ENCODE data around the gene PRKCA. TPM values are rescaled to one million over a fixed set of nuclear protein-coding genes. Genes with fewer than 3 reads are reported as not detected.

PRKCA gene
- total RNA-seq, 1 donor from 2014 or later: 15.5 TPM

DNA sequence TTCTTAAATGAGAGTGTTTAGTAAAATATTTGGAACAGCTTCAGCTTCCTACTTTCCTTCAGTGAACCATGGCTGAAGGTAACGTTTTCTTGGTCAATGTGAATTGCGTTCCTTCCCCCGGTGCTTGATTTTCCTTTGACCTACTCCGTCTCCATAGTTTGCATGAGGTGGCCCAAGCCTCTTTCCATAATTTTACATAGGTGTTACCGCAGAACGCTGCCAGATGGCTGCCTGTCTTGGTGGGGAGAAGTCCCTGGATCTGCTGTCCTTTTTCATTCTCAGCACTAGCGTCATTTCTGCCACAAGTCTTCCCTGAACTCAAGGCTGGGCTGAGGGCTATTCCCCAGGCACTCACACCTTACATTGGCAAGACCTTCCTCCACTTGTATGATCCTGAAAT lies 178.4 kb downstream of the PRKCA start:
- TF ChIP-seq POLR2A (IDR thresholded peaks at IDR 0.05) (no peak), CTCF (IDR thresholded peaks at IDR 0.05) (no peak), POLR2AphosphoS5 (IDR thresholded peaks at IDR 0.05; ENCODE audit: insufficient read depth in 1 of 2, low read depth in 1 of 2) (no peak)
- Histone ChIP-seq H3K27me3 (no peaks in the 10 kb centered on the region), H3K4me3 (no peak overlapping the region), H3K27ac (no peak overlapping the region), H3K9me3 (no peaks in the 10 kb centered on the region), H3K36me3 (no peaks in the 10 kb centered on the region), H3K4me1 (no peaks in the 10 kb centered on the region)
- intact Hi-C loops (cut with DNase I): no loop called here
- DNase-seq (ENCODE audit: extremely low spot score in 2 of 2): no peak

- no peaks in the 10 kb centered on the region for H3K4me1 ChIP-seq
- H3K4me3 ChIP-seq: no peak overlapping the region
- no peak overlapping the region for H3K27ac ChIP-seq
- no peaks in the 10 kb centered on the region for H3K9me3 ChIP-seq
- TF ChIP-seq POLR2AphosphoS5 (IDR thresholded peaks at IDR 0.05; ENCODE audit: insufficient read depth in 1 of 2, low read depth in 1 of 2) (no peak), CTCF (IDR thresholded peaks at IDR 0.05) (no peak), POLR2A (IDR thresholded peaks at IDR 0.05) (no peak)
- intact Hi-C loops (cut with DNase I): no loop called here
- no peaks in the 10 kb centered on the region for H3K27me3 ChIP-seq
- DNase-seq (ENCODE audit: extremely low spot score in 2 of 2): no peak
- no peaks in the 10 kb centered on the region for H3K36me3 ChIP-seq
Measured at GRCh38 chr17:66481271-66481670, 178.9 kb downstream of the PRKCA start.

DNA sequence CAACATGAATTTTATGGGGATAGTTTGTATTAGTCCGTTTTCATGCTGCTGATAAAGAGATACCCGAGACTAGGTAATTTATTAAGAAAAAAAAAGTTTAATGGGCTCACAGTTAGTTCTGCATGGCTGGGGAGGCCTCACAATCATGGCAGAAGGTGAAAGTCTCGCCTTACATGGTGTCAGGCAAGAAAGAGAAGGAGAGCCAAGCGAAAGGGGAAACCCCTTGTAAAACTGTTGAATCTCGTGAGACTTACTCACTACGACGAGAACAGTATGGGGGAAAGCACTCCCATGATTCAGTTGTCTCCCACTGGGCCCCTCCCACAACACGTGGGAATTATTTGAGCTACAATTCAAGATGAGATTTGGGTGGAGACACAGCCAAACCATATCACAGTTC lies 181.5 kb downstream of the PRKCA start:
- Histone ChIP-seq H3K4me3 (no peak overlapping the region), H3K27ac (no peak overlapping the region), H3K27me3 (no peaks in the 10 kb centered on the region), H3K4me1 (no peaks in the 10 kb centered on the region), H3K9me3 (no peaks in the 10 kb centered on the region), H3K36me3 (no peaks in the 10 kb centered on the region)
- no peak for DNase-seq (ENCODE audit: extremely low spot score in 2 of 2)
- intact Hi-C loops (cut with DNase I): no loop called here
- TF ChIP-seq POLR2AphosphoS5 (IDR thresholded peaks at IDR 0.05; ENCODE audit: insufficient read depth in 1 of 2, low read depth in 1 of 2): no peak
- no peak for TF ChIP-seq CTCF (IDR thresholded peaks at IDR 0.05)
- TF ChIP-seq POLR2A (IDR thresholded peaks at IDR 0.05): no peak

DNA sequence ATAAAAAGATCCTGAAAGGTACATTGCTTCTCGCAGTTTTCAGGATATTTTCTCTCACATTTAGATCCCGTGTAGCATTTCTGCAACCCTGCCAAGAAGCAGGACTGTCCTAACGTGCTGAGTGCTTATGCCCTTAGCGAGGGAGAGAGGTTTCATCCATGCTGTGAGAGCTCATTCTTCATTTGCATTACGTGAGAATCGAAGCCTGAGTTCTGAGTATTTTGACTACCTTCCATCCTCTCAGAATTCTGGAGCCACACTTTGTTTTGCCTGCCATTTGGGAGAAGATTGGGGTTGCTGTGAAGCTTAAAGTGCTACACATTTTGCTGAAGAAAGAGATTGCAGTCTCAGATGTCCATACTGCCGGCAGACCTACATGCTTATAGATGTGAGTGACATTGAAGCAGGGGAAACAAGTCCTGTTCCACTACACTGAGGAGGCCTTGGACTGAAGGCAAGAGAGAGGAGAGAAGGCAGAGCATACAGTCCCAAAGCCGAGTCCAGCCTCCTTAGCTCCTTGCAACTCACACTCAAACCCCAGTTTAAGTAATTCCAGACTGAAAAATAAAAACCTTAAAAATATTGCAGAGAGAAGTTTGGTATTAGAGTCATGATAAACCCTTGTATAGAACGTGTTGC lies 183.0 kb downstream of the PRKCA start:
- intact Hi-C loops (cut with DNase I): no loop called here
- DNase-seq (ENCODE audit: extremely low spot score in 2 of 2): no peak
- Histone ChIP-seq H3K9me3 (no peaks in the 10 kb centered on the region), H3K4me3 (no peak overlapping the region), H3K4me1 (no peaks in the 10 kb centered on the region), H3K27ac (no peak overlapping the region), H3K27me3 (no peaks in the 10 kb centered on the region), H3K36me3 (no peaks in the 10 kb centered on the region)
- TF ChIP-seq CTCF (IDR thresholded peaks at IDR 0.05): no peak
- no peak for TF ChIP-seq POLR2AphosphoS5 (IDR thresholded peaks at IDR 0.05; ENCODE audit: insufficient read depth in 1 of 2, low read depth in 1 of 2)
- no peak for TF ChIP-seq POLR2A (IDR thresholded peaks at IDR 0.05)

DNA sequence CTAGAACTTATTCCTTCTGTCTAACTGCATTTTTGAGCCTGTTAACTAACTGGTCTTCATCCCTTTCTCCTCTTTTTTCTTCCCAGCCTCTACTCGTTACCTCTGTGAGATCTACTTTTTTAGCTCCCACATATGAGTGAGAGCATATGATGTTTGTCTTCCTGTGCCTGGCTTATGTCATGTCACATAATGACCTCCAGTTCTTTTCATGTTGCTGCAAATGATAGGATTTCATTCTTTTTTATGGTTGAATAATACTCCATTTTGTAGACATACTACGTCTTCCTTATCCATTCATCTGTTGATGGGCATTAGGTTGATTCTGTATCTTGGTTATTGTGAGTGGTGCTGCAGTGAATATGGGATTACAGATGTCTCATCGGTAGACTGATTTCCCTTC lies 184.7 kb downstream of the PRKCA start:
- H3K4me3 ChIP-seq: no peak overlapping the region
- intact Hi-C loops (cut with DNase I): no loop called here
- no peak overlapping the region for H3K27ac ChIP-seq
- no peaks in the 10 kb centered on the region for H3K9me3 ChIP-seq
- no peaks in the 10 kb centered on the region for H3K36me3 ChIP-seq
- no peaks in the 10 kb centered on the region for H3K4me1 ChIP-seq
- H3K27me3 ChIP-seq: no peaks in the 10 kb centered on the region
- DNase-seq (ENCODE audit: extremely low spot score in 2 of 2): no peak
- TF ChIP-seq POLR2AphosphoS5 (IDR thresholded peaks at IDR 0.05; ENCODE audit: insufficient read depth in 1 of 2, low read depth in 1 of 2): no peak
- no peak for TF ChIP-seq CTCF (IDR thresholded peaks at IDR 0.05)
- TF ChIP-seq POLR2A (IDR thresholded peaks at IDR 0.05): no peak

Measured in vagina (tissue), 2 donors.